ENCODE measurements around the gene RNF212B. TPM values are rescaled to one million over a fixed set of nuclear protein-coding genes. Genes with fewer than 3 reads are reported as not detected.

RNF212B gene
- total and polyA plus RNA-seq, 10 of the 15 experiments (the other 5 are each of a cell fraction or from before 2014, with no cell fraction given): not detected

- no peaks in the 10 kb centered on the region for H3K9me3 ChIP-seq (replicated peaks; ENCODE audit: control insufficient read depth, insufficient read depth, low read length)
- FAIRE-seq: no peak
- peak overlapping the region; percentile 82 for H3K27ac ChIP-seq (ENCODE audit: control insufficient read depth, insufficient read depth)
- ChIA-PET SMC1A (ENCODE audit: uncharacterized antibody, unreplicated experiment) (interaction anchor here (0.9 to 4.5 kb wide), 9 partner anchors 10 to 249 kb away, joined by 4 to 48 read pairs (median 10); partner anchors contain the start of genes BCL2L2 and PPP1R3E), POLR2A (interaction anchor here (0.6 to 6.3 kb wide), 14 partner anchors 10 to 827 kb away, joined by 3 to 98 read pairs (median 4); partner anchors contain the start of genes ACIN1, BCL2L2, C14orf119 and HOMEZ), CTCF (interaction anchor here (0.6 to 7.2 kb wide), 14 partner anchors 9 to 390 kb away, joined by 3 to 77 read pairs (median 6); partner anchors contain the start of genes ACIN1, BCL2L2, C14orf119 and HOMEZ), RAD21 (ENCODE audit: unreplicated experiment) (interaction anchor here (1.7 to 4.1 kb wide), 5 partner anchors 16 to 225 kb away, joined by 5 to 103 read pairs (median 9); partner anchors contain the start of genes ACIN1, BCL2L2, C14orf119 and HOMEZ)
- peaks cover 13% of the 10 kb centered on the region for H3K4me1 ChIP-seq (ENCODE audit: control insufficient read depth, insufficient read depth, low read length)
- TSS peak; percentile 97 for BruUV-seq (replicated peaks)
- in situ Hi-C loops (cut with MboI) (loop anchor here (5.0 to 25.0 kb wide), 2 partner anchors 237 to 792 kb away; partner anchors contain the start of genes DCAF11, NRL and THTPA), intact Hi-C loops (cut with micrococcal nuclease; ENCODE audit: unreplicated experiment) (loop anchor here (5.0 kb wide), 2 partner anchors 147 to 237 kb away; partner anchors contain the start of genes NGDN and THTPA)
- no peak for DNase-seq (ENCODE audit: low read depth, low spot score)
- 95% methylated on average over 17 of the region's 17 CpGs for WGBS (ENCODE audit: insufficient coverage, insufficient replicate concordance, low lambda C conversion rate, missing lambda C conversion rate)
- peak overlapping the region; percentile 79 for H2AFZ ChIP-seq (ENCODE audit: control insufficient read depth, low read depth, low read length)
- peak overlapping the region; percentile 69 for H3K9ac ChIP-seq (ENCODE audit: control insufficient read depth, insufficient read depth, low read length)
- peak overlapping the region; percentile 79 for H3K4me3 ChIP-seq
- no peaks in the 10 kb centered on the region; the same call in 1 of the 2 replicates for H4K20me1 ChIP-seq (ENCODE audit: control insufficient read depth, insufficient read depth)
- peaks cover 23% of the 10 kb centered on the region for H3K79me2 ChIP-seq (ENCODE audit: control insufficient read depth, insufficient read depth, low read length)
- no peaks in the 10 kb centered on the region for H3K27me3 ChIP-seq (replicated peaks in 1 of 2; ENCODE audit: control insufficient read depth in 2 of 2, insufficient read depth in 2 of 2, low read length in 1 of 2)
- no peak for ATAC-seq
- H3K36me3 ChIP-seq (ENCODE audit: control insufficient read depth in 2 of 2, insufficient read depth in 2 of 2, low read length in 1 of 2): peaks cover 8 to 20% of the 10 kb centered on the region in 2 experiments
- peak overlapping the region; percentile 99 for H3K4me2 ChIP-seq (ENCODE audit: control insufficient read depth, insufficient read depth)
- no peak for TF ChIP-seq CTCF (IDR thresholded peaks at IDR 0.05 in 2 of 3, conservative IDR thresholded peaks at IDR 0.05 in 1 of 3; ENCODE audit: control insufficient read depth in 2 of 3, extremely low read depth in 1 of 3, insufficient read depth in 1 of 3, low read depth in 3 of 3, low read length in 3 of 3)
- TF ChIP-seq ZBTB11 (CRISPR knock-in tag; IDR thresholded peaks at IDR 0.05): no peak
- TF ChIP-seq ZBTB33 (IDR thresholded peaks at IDR 0.05): peak; percentile 93; the same call in 1 of the 2 replicates
- peak; percentile 4; the same call in 1 of the 2 replicates for TF ChIP-seq ZBTB40 (IDR thresholded peaks at IDR 0.05; ENCODE audit: borderline replicate concordance)
Measured at GRCh38 chr14:23319746-23320583, 82.2 kb downstream of the RNF212B start.

Data from GM12878 (cell line).